ENCODE measurements around the gene CCDC85C. TPM values are rescaled to one million over a fixed set of nuclear protein-coding genes. Genes with fewer than 3 reads are reported as not detected.
"Not testable (repeated sequence)": the region's sequence is repeated elsewhere in the genome, so short reads cannot be mapped to it uniquely, and the experiment has no call there.

CCDC85C gene
- polyA plus RNA-seq, 1 experiment: 11.8 TPM

GRCh38 chr14:99644035-99644587 is 40.1 kb upstream of the CCDC85C start:
- ChIA-PET CTCF (interaction anchor here (1.0 to 1.1 kb wide), 2 partner anchors 16 to 121 kb away, joined by 3 to 4 read pairs; no protein-coding TSS in a partner anchor), POLR2A (no interaction called here)
- no peak for TF ChIP-seq CTCF (IDR thresholded peaks at IDR 0.05; ENCODE audit: insufficient read depth, low read depth, low read length)
- Histone ChIP-seq H3K27me3 (ENCODE audit: control insufficient read depth, insufficient read depth, low read length) (no peaks in the 10 kb centered on the region), H3K36me3 (ENCODE audit: control insufficient read depth, insufficient read depth, low read length) (no peaks in the 10 kb centered on the region), H3K4me3 (ENCODE audit: low read depth, low read length) (no peak overlapping the region)
- DNase-seq (ENCODE audit: low read depth): no peak

GRCh38 chr14:99643343-99643742 is 39.3 kb upstream of the CCDC85C start:
- no peak for DNase-seq (ENCODE audit: low read depth)
- ChIA-PET POLR2A (no interaction called here), CTCF (interaction anchor here (0.6 to 1.1 kb wide), 3 partner anchors 15 to 120 kb away, joined by 3 to 4 read pairs (median 4); no protein-coding TSS in a partner anchor)
- Histone ChIP-seq H3K27me3 (ENCODE audit: control insufficient read depth, insufficient read depth, low read length) (no peaks in the 10 kb centered on the region), H3K4me3 (ENCODE audit: low read depth, low read length) (no peak overlapping the region), H3K36me3 (ENCODE audit: control insufficient read depth, insufficient read depth, low read length) (no peaks in the 10 kb centered on the region)
- TF ChIP-seq CTCF (IDR thresholded peaks at IDR 0.05; ENCODE audit: insufficient read depth, low read depth, low read length): no peak

- ChIA-PET POLR2A (interaction anchor here (0.7 kb wide), 1 partner anchor 11 kb away, joined by 6 read pairs; no protein-coding TSS in a partner anchor), CTCF (interaction anchor here (1.1 kb wide), 1 partner anchor 119 kb away, joined by 3 read pairs; no protein-coding TSS in a partner anchor)
- not testable (repeated sequence) for H3K36me3 ChIP-seq (ENCODE audit: control insufficient read depth, insufficient read depth, low read length)
Measured at GRCh38 chr14:99642771-99643170, 38.8 kb upstream of the CCDC85C start.

GRCh38 chr14:99637624-99638023 is 33.6 kb upstream of the CCDC85C start:
- Histone ChIP-seq H3K36me3 (ENCODE audit: control insufficient read depth, insufficient read depth, low read length) (no peaks in the 10 kb centered on the region), H3K27me3 (ENCODE audit: control insufficient read depth, insufficient read depth, low read length) (no peaks in the 10 kb centered on the region; the same call in 1 of the 2 replicates), H3K4me3 (ENCODE audit: low read depth, low read length) (no peak overlapping the region)
- no peak for DNase-seq (ENCODE audit: low read depth)
- CTCF ChIA-PET: no interaction called here
- POLR2A ChIA-PET: no interaction called here
- no peak for TF ChIP-seq CTCF (IDR thresholded peaks at IDR 0.05; ENCODE audit: insufficient read depth, low read depth, low read length)

More at GRCh38 chr14:99642771-99643170, 38.8 kb upstream of the CCDC85C start:
- not testable (repeated sequence) for H3K27me3 ChIP-seq (ENCODE audit: control insufficient read depth, insufficient read depth, low read length); H3K4me3 ChIP-seq (ENCODE audit: low read depth, low read length); DNase-seq (ENCODE audit: low read depth)

- POLR2A ChIA-PET: no interaction called here
- Histone ChIP-seq H3K36me3 (ENCODE audit: control insufficient read depth, insufficient read depth, low read length) (no peaks in the 10 kb centered on the region), H3K27me3 (ENCODE audit: control insufficient read depth, insufficient read depth, low read length) (no peaks in the 10 kb centered on the region; the same call in 1 of the 2 replicates), H3K4me3 (ENCODE audit: low read depth, low read length) (no peak overlapping the region)
- no peak for TF ChIP-seq CTCF (IDR thresholded peaks at IDR 0.05; ENCODE audit: insufficient read depth, low read depth, low read length)
- no peak for DNase-seq (ENCODE audit: low read depth)
- CTCF ChIA-PET: interaction anchor here (1.0 to 1.5 kb wide), 2 partner anchors 32 to 113 kb away, joined by 3 read pairs; no protein-coding TSS in a partner anchor
Measured at GRCh38 chr14:99636487-99636886, 32.5 kb upstream of the CCDC85C start.

Measured in BJ (cell line).